ENCODE measurements around the gene MCRS1. TPM values are rescaled to one million over a fixed set of nuclear protein-coding genes. Genes with fewer than 3 reads are reported as not detected.

MCRS1 gene
- total RNA-seq, 1 experiment from 2014 or later, result 88.6 TPM

DNA sequence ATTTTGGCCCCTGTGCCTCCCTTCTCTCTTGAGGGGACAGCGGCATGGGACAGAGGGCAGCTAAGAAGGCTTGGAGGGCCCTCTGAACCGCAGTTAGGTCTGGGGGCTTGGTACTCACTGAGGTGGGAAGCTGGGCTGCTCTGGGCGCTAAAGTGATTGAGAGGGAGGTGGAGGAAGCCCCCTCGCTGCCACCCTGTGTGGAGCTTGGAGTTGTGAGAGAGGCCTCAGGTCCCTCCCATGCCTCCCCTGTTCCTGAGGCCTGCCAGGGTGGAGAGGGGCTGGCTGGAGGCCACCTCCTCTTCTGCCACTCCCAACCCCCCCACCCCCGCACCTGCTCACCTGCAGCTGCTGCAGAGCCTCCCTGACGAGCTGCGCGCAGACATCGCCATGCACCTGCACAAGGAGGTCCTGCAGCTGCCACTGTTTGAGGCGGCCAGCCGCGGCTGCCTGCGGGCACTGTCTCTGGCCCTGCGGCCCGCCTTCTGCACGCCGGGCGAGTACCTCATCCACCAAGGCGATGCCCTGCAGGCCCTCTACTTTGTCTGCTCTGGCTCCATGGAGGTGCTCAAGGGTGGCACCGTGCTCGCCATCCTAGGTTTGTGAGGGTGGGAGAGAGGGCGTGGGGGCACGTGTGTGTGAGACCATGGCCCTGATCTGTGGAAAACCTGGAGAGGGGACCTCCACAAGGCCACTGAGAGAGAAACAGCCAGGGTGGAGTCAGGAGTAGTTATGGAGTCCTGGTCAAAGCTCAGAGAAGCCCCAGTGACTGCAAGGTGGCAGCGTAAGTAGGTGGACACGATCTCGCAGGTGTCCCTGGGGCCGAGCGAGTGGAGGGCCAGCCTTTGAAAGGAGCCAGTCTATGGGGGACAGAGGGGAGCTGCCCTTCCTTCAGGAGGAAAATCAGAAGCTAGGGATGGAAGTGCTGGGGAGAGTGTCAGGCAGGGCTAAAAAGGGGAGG, 17.9 kb downstream of the MCRS1 start:
- no peak for DNase-seq (ENCODE audit: low read depth, low spot score)
- ChIA-PET POLR2A (no interaction called here), CTCF (interaction anchor here (0.6 to 2.0 kb wide), 2 partner anchors 30 to 191 kb away, joined by 4 to 7 read pairs; no protein-coding TSS in a partner anchor)
- in situ Hi-C loops (cut with HindIII; ENCODE audit: low pct_unique_long_range_greater_than_20kb, low sequenced_read_pairs) (no loop called here), intact Hi-C loops (cut with micrococcal nuclease; ENCODE audit: unreplicated experiment) (no loop called here)
- Histone ChIP-seq H3K4me3 (ENCODE audit: low read depth in 2 of 2, low read length in 2 of 2) (no peak overlapping the region), H3K9me3 (ENCODE audit: control insufficient read depth, insufficient read depth, low read depth, low read length) (no peaks in the 10 kb centered on the region), H3K27me3 (ENCODE audit: control insufficient read depth, insufficient read depth, low read length) (no peaks in the 10 kb centered on the region), H3K27ac (ENCODE audit: low read length) (no peak overlapping the region), H3K4me1 (ENCODE audit: control insufficient read depth, insufficient read depth, low read length) (no peaks in the 10 kb centered on the region), H3K36me3 (ENCODE audit: control insufficient read depth, insufficient read depth, low read length) (no peaks in the 10 kb centered on the region)
- BruUV-seq (replicated peaks), result no TSS peak
- no peak for ATAC-seq
- TF ChIP-seq, protein P1, sequence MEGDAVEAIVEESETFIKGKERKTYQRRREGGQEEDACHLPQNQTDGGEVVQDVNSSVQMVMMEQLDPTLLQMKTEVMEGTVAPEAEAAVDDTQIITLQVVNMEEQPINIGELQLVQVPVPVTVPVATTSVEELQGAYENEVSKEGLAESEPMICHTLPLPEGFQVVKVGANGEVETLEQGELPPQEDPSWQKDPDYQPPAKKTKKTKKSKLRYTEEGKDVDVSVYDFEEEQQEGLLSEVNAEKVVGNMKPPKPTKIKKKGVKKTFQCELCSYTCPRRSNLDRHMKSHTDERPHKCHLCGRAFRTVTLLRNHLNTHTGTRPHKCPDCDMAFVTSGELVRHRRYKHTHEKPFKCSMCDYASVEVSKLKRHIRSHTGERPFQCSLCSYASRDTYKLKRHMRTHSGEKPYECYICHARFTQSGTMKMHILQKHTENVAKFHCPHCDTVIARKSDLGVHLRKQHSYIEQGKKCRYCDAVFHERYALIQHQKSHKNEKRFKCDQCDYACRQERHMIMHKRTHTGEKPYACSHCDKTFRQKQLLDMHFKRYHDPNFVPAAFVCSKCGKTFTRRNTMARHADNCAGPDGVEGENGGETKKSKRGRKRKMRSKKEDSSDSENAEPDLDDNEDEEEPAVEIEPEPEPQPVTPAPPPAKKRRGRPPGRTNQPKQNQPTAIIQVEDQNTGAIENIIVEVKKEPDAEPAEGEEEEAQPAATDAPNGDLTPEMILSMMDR (IDR thresholded peaks at IDR 0.05), result no peak
- TF ChIP-seq TCF7L2 (IDR thresholded peaks at IDR 0.05; ENCODE audit: low read depth, low read length) (no peak), SIN3A (IDR thresholded peaks at IDR 0.05; ENCODE audit: borderline replicate concordance, insufficient read depth, low read depth, low read length) (no peak), POLR2AphosphoS5 (IDR thresholded peaks at IDR 0.05; ENCODE audit: low read depth, low read length) (no peak)
- TF ChIP-seq, protein P2, sequence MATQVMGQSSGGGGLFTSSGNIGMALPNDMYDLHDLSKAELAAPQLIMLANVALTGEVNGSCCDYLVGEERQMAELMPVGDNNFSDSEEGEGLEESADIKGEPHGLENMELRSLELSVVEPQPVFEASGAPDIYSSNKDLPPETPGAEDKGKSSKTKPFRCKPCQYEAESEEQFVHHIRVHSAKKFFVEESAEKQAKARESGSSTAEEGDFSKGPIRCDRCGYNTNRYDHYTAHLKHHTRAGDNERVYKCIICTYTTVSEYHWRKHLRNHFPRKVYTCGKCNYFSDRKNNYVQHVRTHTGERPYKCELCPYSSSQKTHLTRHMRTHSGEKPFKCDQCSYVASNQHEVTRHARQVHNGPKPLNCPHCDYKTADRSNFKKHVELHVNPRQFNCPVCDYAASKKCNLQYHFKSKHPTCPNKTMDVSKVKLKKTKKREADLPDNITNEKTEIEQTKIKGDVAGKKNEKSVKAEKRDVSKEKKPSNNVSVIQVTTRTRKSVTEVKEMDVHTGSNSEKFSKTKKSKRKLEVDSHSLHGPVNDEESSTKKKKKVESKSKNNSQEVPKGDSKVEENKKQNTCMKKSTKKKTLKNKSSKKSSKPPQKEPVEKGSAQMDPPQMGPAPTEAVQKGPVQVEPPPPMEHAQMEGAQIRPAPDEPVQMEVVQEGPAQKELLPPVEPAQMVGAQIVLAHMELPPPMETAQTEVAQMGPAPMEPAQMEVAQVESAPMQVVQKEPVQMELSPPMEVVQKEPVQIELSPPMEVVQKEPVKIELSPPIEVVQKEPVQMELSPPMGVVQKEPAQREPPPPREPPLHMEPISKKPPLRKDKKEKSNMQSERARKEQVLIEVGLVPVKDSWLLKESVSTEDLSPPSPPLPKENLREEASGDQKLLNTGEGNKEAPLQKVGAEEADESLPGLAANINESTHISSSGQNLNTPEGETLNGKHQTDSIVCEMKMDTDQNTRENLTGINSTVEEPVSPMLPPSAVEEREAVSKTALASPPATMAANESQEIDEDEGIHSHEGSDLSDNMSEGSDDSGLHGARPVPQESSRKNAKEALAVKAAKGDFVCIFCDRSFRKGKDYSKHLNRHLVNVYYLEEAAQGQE (IDR thresholded peaks at IDR 0.05; ENCODE audit: insufficient read depth in 1 of 2, low read depth in 2 of 2, low read length in 1 of 2), result no peak

DNA sequence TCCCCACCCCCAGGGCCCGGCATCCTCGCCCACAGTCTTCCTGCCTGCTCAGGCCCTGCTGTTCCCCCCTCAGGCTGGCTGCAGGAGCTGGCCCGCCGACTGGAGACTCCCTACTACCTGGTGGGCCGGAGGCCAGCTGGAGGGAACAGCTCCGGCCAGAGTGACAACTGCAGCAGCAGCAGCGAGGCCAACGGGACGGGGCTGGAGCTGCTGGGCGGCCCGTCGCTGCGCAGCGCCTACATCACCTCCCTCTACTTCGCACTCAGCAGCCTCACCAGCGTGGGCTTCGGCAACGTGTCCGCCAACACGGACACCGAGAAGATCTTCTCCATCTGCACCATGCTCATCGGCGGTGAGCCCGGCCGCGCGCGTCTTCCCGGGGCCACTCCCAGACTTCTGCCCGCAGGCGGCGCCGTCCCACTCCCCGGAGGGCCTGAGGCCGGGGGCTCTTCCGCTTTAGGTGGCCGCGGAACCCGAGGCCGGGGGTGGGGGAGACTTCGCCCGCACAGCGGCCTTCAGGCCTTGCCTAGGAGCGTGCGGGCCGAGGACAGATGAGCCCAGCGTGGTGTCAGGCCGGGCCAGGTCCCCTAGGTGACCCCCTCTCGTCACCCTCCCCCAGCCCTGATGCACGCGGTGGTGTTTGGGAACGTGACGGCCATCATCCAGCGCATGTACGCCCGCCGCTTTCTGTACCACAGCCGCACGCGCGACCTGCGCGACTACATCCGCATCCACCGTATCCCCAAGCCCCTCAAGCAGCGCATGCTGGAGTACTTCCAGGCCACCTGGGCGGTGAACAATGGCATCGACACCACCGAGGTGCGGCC, 18.9 kb downstream of the MCRS1 start:
- Histone ChIP-seq H3K36me3 (ENCODE audit: control insufficient read depth, insufficient read depth, low read length) (no peaks in the 10 kb centered on the region), H3K4me3 (ENCODE audit: low read depth in 2 of 2, low read length in 2 of 2) (no peak overlapping the region), H3K27ac (ENCODE audit: low read length) (no peak overlapping the region), H3K27me3 (ENCODE audit: control insufficient read depth, insufficient read depth, low read length) (no peaks in the 10 kb centered on the region), H3K4me1 (ENCODE audit: control insufficient read depth, insufficient read depth, low read length) (no peaks in the 10 kb centered on the region), H3K9me3 (ENCODE audit: control insufficient read depth, insufficient read depth, low read depth, low read length) (no peaks in the 10 kb centered on the region)
- DNase-seq (ENCODE audit: low read depth, low spot score) (no peak), ATAC-seq (no peak)
- POLR2A ChIA-PET, result no interaction called here
- in situ Hi-C loops (cut with HindIII; ENCODE audit: low pct_unique_long_range_greater_than_20kb, low sequenced_read_pairs), result no loop called here
- CTCF ChIA-PET, result interaction anchor here (0.5 kb wide), 1 partner anchor 80 kb away, joined by 3 read pairs; no protein-coding TSS in a partner anchor
- intact Hi-C loops (cut with micrococcal nuclease; ENCODE audit: unreplicated experiment), result no loop called here
- no TSS peak for BruUV-seq (replicated peaks)
- TF ChIP-seq SIN3A (IDR thresholded peaks at IDR 0.05; ENCODE audit: borderline replicate concordance, insufficient read depth, low read depth, low read length), result no peak
- TF ChIP-seq, protein P2 (IDR thresholded peaks at IDR 0.05; ENCODE audit: insufficient read depth in 1 of 2, low read depth in 2 of 2, low read length in 1 of 2), result no peak
- TF ChIP-seq, protein P1 (IDR thresholded peaks at IDR 0.05), result no peak
- TF ChIP-seq POLR2AphosphoS5 (IDR thresholded peaks at IDR 0.05; ENCODE audit: low read depth, low read length), result no peak
- no peak for TF ChIP-seq TCF7L2 (IDR thresholded peaks at IDR 0.05; ENCODE audit: low read depth, low read length)
